ENCODE measurements around the gene CSTPP1.
A peak's percentile ranks its signal among the peaks of the same experiment; 100 is the strongest.
"Not testable (repeated sequence)": the region's sequence is repeated elsewhere in the genome, so short reads cannot be mapped to it uniquely, and the experiment has no call there.

Gene CSTPP1

GRCh38 chr11:47105974-47106373 lies 169.4 kb downstream of the CSTPP1 start:
- no peak for DNase-seq

DNA sequence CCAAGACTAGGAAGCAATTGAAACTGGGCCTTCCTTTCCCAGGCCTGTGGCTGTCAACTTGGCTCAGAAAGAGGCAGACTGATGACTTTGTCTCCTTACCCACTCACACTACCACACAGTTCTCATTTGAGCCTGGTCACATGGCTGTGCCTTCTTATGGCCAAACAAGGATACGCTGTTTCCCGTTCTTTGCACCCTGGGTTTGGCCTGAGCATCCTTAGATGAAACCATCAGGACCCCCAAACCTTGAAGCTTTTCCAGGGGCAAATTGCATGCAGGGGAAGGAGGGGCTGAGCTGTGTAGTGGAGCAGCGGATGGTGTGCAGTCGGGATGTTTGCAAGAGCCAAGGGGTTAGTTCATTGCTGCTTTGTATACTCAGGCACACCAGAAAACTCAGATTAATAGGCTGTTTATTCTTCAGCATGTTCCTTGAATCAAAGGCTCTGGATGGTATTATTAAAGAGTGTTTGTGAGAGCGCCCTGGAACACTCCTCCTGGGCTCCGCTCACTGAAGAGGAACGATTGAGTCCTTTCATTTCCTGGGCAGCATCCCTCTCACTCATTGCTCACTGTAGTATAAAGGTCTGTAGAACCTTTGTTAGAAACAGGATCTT lies 170.3 kb downstream of the CSTPP1 start:
- DNase-seq, result no peak

GRCh38 chr11:47107744-47108143 lies 171.2 kb downstream of the CSTPP1 start:
- no peak for DNase-seq

- DNase-seq, result no peak
Measured at GRCh38 chr11:47108214-47108613, 171.7 kb downstream of the CSTPP1 start.

DNA sequence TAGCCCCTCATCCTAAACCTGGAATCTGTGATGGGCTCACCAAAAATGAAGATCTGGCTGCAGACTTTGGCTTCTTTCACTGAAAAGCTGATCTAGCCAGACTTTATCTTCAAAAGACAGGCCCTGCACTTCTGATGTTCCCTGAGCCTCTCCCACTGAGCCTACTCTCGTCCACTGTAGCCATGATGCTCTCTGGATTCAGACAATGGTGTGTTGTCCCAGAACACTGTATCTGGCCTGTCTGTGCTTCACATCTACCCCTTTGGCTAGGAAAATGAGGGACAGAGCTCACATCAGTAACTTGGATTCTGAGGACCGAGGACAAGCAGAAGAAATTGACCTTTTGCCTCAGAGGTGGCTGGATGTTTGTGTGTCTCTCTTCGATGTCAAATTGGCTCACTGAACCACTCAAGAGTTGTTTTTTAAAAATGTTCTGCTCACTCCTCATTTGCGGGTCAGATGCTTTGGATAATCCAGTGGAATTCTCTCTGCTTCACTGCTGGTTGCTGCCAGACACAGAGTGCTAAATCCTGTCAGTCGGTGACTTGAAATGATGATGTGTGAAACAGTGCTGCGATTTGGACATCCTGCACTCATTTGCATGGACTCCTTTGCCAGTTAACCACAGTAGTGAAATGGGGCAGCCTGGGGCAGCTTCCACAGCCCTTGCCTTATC lies 172.6 kb downstream of the CSTPP1 start:
- DNase-seq, result no peak

GRCh38 chr11:47109727-47110246 lies 173.2 kb downstream of the CSTPP1 start:
- no peak for DNase-seq

- no peak for DNase-seq
Measured at GRCh38 chr11:47111318-47111804, 174.8 kb downstream of the CSTPP1 start.

DNA sequence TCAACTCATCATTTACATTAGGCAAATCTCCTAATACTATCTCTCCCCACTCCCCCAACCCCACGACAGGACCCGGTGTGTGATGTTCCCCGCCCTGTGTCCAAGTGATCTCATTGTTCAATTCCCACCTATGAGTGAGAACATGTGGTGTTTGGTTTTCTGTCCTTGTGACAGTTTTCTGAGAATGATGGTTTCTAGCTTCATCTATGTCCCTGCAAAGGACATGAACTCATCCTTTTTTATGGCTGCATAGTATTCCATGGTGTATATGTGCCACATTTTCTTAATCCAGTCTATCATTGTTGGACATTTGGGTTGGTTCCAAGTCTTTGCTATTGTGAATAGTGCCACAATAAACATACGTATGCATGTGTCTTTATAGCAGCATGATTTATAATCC lies 176.4 kb downstream of the CSTPP1 start:
- not testable (repeated sequence) for DNase-seq

- DNase-seq, result not testable (repeated sequence)
Measured at GRCh38 chr11:47118958-47119688, 182.6 kb downstream of the CSTPP1 start.

DNA sequence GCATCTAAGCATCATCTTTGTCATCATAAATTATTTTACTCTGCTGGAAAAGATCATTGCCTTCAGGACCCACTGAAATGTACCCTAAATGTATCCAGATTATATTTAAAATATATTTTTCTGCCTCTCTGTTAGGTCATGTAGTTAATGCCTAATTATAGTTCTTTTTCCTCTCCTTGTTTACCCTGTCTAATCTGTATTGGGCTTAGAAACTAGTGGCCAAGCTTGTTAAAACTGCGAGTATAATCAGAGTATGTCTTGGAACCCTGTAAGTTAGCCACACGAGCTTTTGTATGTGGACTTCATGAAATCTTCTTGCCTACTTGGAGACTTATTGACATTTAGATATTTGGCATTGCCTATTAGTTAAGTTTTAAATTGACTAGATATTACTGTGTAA lies 184.5 kb downstream of the CSTPP1 start:
- no peak for DNase-seq

DNA sequence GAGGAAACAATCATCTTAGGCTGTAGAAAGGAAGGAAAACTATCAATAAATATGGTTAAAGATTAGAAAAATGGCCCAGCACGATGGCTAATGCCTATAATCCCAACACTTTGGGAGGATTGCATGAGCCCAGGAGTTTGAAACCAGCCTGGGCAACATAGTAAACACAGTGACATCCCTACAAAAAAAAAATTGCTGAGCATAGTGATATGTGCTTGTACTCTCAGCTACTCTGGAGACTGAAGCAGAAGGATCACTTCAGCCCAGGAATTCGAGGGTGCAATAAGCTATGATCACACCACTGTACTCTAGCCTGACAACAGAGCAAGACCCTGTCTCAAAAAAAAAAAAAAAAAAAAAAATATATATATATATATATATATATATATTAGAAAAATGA lies 185.2 kb downstream of the CSTPP1 start:
- DNase-seq, result no peak

GRCh38 chr11:47123094-47123493 lies 186.5 kb downstream of the CSTPP1 start:
- no peak for DNase-seq

DNA sequence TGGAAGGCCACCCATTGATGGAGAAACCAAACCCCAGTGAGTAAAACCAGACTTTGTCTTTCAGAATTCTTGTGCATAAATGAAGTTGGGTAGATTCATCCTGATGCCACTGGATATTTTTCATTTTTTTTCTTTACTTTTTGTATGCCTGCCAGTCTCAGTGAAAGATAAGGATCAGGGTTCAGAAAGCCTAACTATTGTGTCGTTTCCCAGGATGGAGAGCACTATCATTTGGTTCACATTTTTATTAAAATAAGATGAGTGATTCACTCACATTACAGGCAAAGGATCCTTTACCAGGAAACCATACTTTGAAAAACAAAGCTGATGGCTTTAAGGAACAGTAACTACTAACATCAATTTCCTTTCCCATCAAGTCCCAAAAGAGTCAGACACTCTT lies 188.1 kb downstream of the CSTPP1 start:
- no peak for DNase-seq

- no peak for DNase-seq
Measured at GRCh38 chr11:47125083-47125482, 188.5 kb downstream of the CSTPP1 start.

DNA sequence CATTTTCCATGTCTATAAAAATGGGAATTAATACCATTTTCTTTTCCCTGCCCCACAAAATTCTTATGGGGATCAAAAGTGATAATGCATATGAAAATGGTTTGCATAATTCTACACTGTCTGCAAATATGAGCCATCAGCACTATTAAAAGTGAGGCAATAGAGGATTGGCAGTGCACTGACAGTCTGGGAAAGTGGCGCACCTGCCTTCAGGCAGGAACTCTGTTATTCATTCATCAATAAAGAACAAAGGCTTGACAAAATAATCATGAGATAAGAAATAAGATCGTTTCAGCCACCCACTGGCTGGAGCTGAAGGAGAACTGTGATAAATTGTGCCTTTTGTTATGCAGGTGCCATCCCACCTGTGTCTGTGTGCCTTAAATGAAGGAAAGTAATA lies 190.7 kb downstream of the CSTPP1 start:
- no peak for DNase-seq

DNA sequence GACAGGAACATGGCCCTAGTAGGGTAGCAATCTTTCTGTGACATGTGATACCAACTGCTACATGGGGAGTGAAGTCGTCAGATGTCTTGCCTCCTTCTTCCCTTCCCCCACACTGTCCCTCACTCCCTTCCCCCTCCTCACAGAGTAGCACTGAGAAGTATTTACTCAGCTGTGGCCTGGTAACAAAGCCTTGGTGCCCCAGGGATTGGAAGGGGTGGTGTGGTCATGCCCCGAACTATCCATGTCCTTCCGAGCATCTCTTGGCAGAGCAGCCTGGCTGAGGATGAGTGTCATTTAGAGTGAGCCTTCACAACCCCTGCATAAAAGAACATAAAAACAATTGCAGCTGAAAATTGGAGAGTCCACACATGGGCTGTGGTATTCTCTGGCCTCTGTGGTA lies 194.0 kb downstream of the CSTPP1 start:
- DNase-seq, result no peak

- DNase-seq, result no peak
Measured at GRCh38 chr11:47131136-47131535, 194.6 kb downstream of the CSTPP1 start.

DNA sequence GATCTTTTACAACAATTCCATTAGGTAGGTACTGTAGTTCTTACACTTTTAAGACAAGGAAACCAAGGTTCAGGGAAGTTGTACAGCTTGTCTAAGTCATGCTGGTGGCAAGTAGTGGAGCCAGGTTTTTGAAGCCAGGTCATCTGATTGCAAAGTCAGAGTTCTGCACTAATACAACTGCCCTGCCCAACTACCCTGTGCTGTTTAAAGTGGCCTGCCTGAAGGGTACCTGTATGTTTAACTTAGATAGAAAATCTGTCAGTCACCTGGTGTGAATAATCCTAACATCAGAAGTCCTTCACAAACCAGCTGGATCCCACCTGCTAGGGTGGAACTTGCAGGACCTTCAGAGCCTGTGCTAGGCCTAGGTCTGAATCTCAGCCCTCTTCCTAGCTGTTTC lies 195.9 kb downstream of the CSTPP1 start:
- no peak for DNase-seq

- DNase-seq, result no peak
Measured at GRCh38 chr11:47132981-47133380, 196.4 kb downstream of the CSTPP1 start.

GRCh38 chr11:47136327-47136726 lies 199.8 kb downstream of the CSTPP1 start:
- no peak for DNase-seq

DNA sequence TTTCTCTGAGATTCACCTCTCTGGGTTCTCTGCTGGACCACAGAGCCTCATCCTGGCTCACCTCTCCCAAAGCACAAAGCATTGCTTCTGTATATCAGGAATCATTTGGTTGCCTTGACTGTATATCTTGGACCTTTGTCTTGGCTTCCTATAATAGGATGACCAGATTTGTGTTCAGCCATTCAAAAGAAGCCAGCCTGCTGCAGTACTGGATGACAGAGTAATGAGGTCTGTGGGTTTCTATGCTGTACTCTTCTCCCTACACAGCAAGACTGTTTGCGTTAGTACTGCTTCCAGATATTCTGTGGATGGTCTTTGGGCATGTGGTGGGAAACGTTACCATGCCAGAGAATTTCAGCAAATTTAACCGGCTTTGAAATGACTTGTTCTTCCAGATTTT lies 200.4 kb downstream of the CSTPP1 start:
- DNase-seq, result no peak

DNA sequence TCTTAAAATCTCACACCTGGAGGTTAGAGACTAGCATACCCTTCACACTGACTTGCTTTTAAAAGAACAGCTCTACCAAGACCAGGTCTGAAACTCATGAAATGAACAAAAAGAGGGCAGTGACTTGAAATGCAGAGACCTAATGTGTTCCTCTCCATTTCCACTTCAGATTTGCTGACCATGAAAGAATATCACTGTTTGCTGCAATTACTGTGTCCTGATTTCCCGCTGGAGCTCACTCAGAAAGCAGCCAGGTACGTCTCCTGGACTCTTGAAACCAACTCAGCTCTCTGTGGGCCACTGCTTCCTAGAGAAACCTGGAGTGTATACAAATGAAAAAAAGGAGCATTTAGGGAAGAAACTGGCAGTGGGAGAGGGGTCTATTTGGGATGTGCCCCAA lies 200.9 kb downstream of the CSTPP1 start:
- DNase-seq, result no peak

- peak; percentile 23 for DNase-seq
Measured at GRCh38 chr11:47139878-47140277, 203.3 kb downstream of the CSTPP1 start.

GRCh38 chr11:47143322-47143721 lies 206.8 kb downstream of the CSTPP1 start:
- DNase-seq, result no peak

Measured in MV-4-11 (cell line).